Suprapubic skin (tissue), 4 donors: Measurements from ENCODE around the gene MAGI3. TPM values are rescaled to one million over a fixed set of nuclear protein-coding genes. Genes with fewer than 3 reads are reported as not detected.
A peak's percentile ranks its signal among the peaks of the same experiment; 100 is the strongest.

Experiments used
- DNase-seq, 2 donors: peaks; one replicate each; pipeline ENCODE4 v3.0.0-alpha.2; 2019; ENCODE audit warnings: low spot score in 2 of 2
- H3K27ac ChIP-seq: fragments of 200-600 bp; sonication (generic); one replicate; pipeline ENCODE4 v1.5.1; 2019
- H3K27me3 ChIP-seq: fragments of 200-600 bp; sonication (generic); one replicate; pipeline ENCODE4 v1.5.1; 2019
- H3K36me3 ChIP-seq: fragments of 200-600 bp; sonication (generic); one replicate; pipeline ENCODE4 v1.5.1; 2019
- H3K4me1 ChIP-seq: fragments of 200-600 bp; sonication (generic); one replicate; pipeline ENCODE4 v1.5.1; 2019
- H3K4me3 ChIP-seq: fragments of 200-600 bp; sonication (generic); one replicate; pipeline ENCODE4 v1.5.1; 2019; ENCODE audit warnings: mild to moderate bottlenecking
- H3K9me3 ChIP-seq: fragments of 200-600 bp; sonication (generic); one replicate; pipeline ENCODE4 v1.5.1; 2019
- CTCF ChIP-seq, 2 donors: fragments of 200-600 bp in 1 of 2; fragments of 450-650 bp in 1 of 2; sonication (generic) in 1 of 2; IDR thresholded peaks; one replicate each; pipeline ENCODE4 v1.5.1; 2016 to 2019; ENCODE audit warnings: antibody characterized with exemption in 2 of 2, mild to moderate bottlenecking in 1 of 2, moderate library complexity in 1 of 2
- EP300 ChIP-seq: sonication (generic); formaldehyde crosslinking; IDR thresholded peaks from one replicate; pipeline ENCODE4 v1.6.1; 2017; ENCODE audit warnings: antibody characterized with exemption
- POLR2A ChIP-seq, 2 donors: fragments of 450-650 bp; IDR thresholded peaks; one replicate each; pipeline ENCODE4 v1.6.1; 2017; ENCODE audit warnings: antibody characterized with exemption in 2 of 2, mild to moderate bottlenecking in 2 of 2, moderate library complexity in 2 of 2
- POLR2AphosphoS5 ChIP-seq, 3 donors: sonication (generic); formaldehyde crosslinking; IDR thresholded peaks; one replicate each; pipeline ENCODE4 v1.6.1; 2017; ENCODE audit warnings: antibody characterized with exemption in 3 of 3
- WGBS: methylation state at CpG from one replicate; pipeline ENCODE4 v1.1.5; 2018; 5-methylcytosine and 5-hydroxymethylcytosine counted together
- total RNA-seq, 4 donors: library from RNA; depleted of rRNA; stranded (reverse); fragments of >200 nt; gene quantifications; one replicate each; pipeline ENCODE4 v1.1.0, GENCODE V29; 2016

The MAGI3 gene
- total RNA-seq, 4 donors from 2014 or later: 8.3 to 18.8 (median 10.7) TPM

- H3K4me3 ChIP-seq: no peak overlapping the region
- no peaks in the 10 kb centered on the region for H3K36me3 ChIP-seq
- no peak for TF ChIP-seq POLR2A (IDR thresholded peaks at IDR 0.05)
- TF ChIP-seq EP300: no peak
- TF ChIP-seq CTCF (IDR thresholded peaks at IDR 0.05): no peak
- no peak for TF ChIP-seq POLR2AphosphoS5 (IDR thresholded peaks at IDR 0.05)
- peaks cover 25% of the 10 kb centered on the region for H3K4me1 ChIP-seq
- H3K9me3 ChIP-seq: no peaks in the 10 kb centered on the region
- no peak for DNase-seq
- no peak overlapping the region for H3K27ac ChIP-seq
- no peaks in the 10 kb centered on the region for H3K27me3 ChIP-seq
- 52% methylated on average over 1 of the region's 1 CpG for WGBS
Observed at GRCh38 chr1:113536182-113536780, 146.0 kb downstream of the MAGI3 start.

GRCh38 chr1:113538225-113538624 is 147.9 kb downstream of the MAGI3 start:
- 28% methylated on average over 3 of the region's 3 CpGs for WGBS
- DNase-seq: no peak
- H3K27me3 ChIP-seq: no peaks in the 10 kb centered on the region
- TF ChIP-seq POLR2A (IDR thresholded peaks at IDR 0.05) (no peak), EP300 (no peak), CTCF (IDR thresholded peaks at IDR 0.05) (no peak), POLR2AphosphoS5 (IDR thresholded peaks at IDR 0.05) (no peak)
- no peaks in the 10 kb centered on the region for H3K36me3 ChIP-seq
- peaks cover 35% of the 10 kb centered on the region for H3K4me1 ChIP-seq
- no peak overlapping the region for H3K27ac ChIP-seq
- H3K9me3 ChIP-seq: no peaks in the 10 kb centered on the region
- H3K4me3 ChIP-seq: no peak overlapping the region

- H3K27me3 ChIP-seq: no peaks in the 10 kb centered on the region
- peaks cover 37% of the 10 kb centered on the region for H3K4me1 ChIP-seq
- no peak for DNase-seq
- H3K36me3 ChIP-seq: no peaks in the 10 kb centered on the region
- H3K27ac ChIP-seq: no peak overlapping the region
- no peaks in the 10 kb centered on the region for H3K9me3 ChIP-seq
- no peak for TF ChIP-seq EP300
- no peak for TF ChIP-seq POLR2AphosphoS5 (IDR thresholded peaks at IDR 0.05)
- no peak for TF ChIP-seq CTCF (IDR thresholded peaks at IDR 0.05)
- no peak for TF ChIP-seq POLR2A (IDR thresholded peaks at IDR 0.05)
- 94% methylated on average over 3 of the region's 3 CpGs for WGBS
- H3K4me3 ChIP-seq: no peak overlapping the region
Observed at GRCh38 chr1:113540335-113540734, 150.0 kb downstream of the MAGI3 start.

GRCh38 chr1:113541106-113541505 is 150.8 kb downstream of the MAGI3 start:
- WGBS: 86% methylated on average over 2 of the region's 2 CpGs
- no peak overlapping the region for H3K27ac ChIP-seq
- H3K9me3 ChIP-seq: no peaks in the 10 kb centered on the region
- no peak for TF ChIP-seq POLR2A (IDR thresholded peaks at IDR 0.05)
- no peak for TF ChIP-seq CTCF (IDR thresholded peaks at IDR 0.05)
- TF ChIP-seq POLR2AphosphoS5 (IDR thresholded peaks at IDR 0.05): no peak
- TF ChIP-seq EP300: no peak
- no peaks in the 10 kb centered on the region for H3K36me3 ChIP-seq
- peaks cover 32% of the 10 kb centered on the region for H3K4me1 ChIP-seq
- H3K27me3 ChIP-seq: no peaks in the 10 kb centered on the region
- no peak overlapping the region for H3K4me3 ChIP-seq
- DNase-seq: no peak

GRCh38 chr1:113542221-113542701 is 151.9 kb downstream of the MAGI3 start:
- Histone ChIP-seq H3K27ac (peak overlapping the region; percentile 7), H3K27me3 (no peaks in the 10 kb centered on the region), H3K9me3 (no peaks in the 10 kb centered on the region), H3K36me3 (no peaks in the 10 kb centered on the region), H3K4me3 (no peak overlapping the region), H3K4me1 (peaks cover 27% of the 10 kb centered on the region)
- no peak for DNase-seq
- WGBS: 53% methylated on average over 6 of the region's 6 CpGs
- TF ChIP-seq EP300 (no peak), POLR2A (IDR thresholded peaks at IDR 0.05) (no peak), POLR2AphosphoS5 (IDR thresholded peaks at IDR 0.05) (no peak)
